ENCODE measurements around the gene GPR137C.

The GPR137C gene

GRCh38 chr14:52575858-52576257 is 23.2 kb downstream of the GPR137C start:
- no peak for DNase-seq (ENCODE audit: low spot score)
- TF ChIP-seq, protein P1, sequence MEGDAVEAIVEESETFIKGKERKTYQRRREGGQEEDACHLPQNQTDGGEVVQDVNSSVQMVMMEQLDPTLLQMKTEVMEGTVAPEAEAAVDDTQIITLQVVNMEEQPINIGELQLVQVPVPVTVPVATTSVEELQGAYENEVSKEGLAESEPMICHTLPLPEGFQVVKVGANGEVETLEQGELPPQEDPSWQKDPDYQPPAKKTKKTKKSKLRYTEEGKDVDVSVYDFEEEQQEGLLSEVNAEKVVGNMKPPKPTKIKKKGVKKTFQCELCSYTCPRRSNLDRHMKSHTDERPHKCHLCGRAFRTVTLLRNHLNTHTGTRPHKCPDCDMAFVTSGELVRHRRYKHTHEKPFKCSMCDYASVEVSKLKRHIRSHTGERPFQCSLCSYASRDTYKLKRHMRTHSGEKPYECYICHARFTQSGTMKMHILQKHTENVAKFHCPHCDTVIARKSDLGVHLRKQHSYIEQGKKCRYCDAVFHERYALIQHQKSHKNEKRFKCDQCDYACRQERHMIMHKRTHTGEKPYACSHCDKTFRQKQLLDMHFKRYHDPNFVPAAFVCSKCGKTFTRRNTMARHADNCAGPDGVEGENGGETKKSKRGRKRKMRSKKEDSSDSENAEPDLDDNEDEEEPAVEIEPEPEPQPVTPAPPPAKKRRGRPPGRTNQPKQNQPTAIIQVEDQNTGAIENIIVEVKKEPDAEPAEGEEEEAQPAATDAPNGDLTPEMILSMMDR (IDR thresholded peaks at IDR 0.05; ENCODE audit: extremely low read depth, missing control alignments) = no peak

- no peak for DNase-seq (ENCODE audit: low spot score)
- TF ChIP-seq, protein P1 (IDR thresholded peaks at IDR 0.05; ENCODE audit: extremely low read depth, missing control alignments) = no peak
Observed at GRCh38 chr14:52583544-52583943, 30.9 kb downstream of the GPR137C start.

- TF ChIP-seq, protein P1 (IDR thresholded peaks at IDR 0.05; ENCODE audit: extremely low read depth, missing control alignments) = no peak
- DNase-seq (ENCODE audit: low spot score) = no peak
Observed at GRCh38 chr14:52589646-52590045, 37.0 kb downstream of the GPR137C start.

DNA sequence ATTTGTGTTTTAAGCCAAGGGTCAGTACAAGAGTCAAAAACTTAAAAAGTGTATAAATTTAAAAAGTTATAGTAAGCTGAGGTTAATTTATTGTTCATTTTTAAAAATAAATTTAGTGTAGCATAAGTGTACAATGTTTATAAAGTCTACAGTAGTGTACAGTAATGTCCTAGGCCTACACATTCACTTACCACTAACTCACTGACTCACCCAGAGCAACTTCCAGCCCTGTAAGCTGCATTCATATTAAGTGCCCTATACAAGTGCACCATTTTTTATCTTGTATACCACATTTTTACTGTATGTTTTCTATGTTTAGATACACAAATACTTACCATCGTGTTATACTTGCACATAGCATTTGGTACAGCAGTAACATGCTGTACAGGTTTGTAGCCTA is 37.7 kb downstream of the GPR137C start:
- no peak for DNase-seq (ENCODE audit: low spot score)
- TF ChIP-seq, protein P1 (IDR thresholded peaks at IDR 0.05; ENCODE audit: extremely low read depth, missing control alignments) = no peak

GRCh38 chr14:52596320-52596719 is 43.7 kb downstream of the GPR137C start:
- TF ChIP-seq, protein P1 (IDR thresholded peaks at IDR 0.05; ENCODE audit: extremely low read depth, missing control alignments) = no peak
- no peak for DNase-seq (ENCODE audit: low spot score)

- no peak for DNase-seq (ENCODE audit: low spot score)
- TF ChIP-seq, protein P1 (IDR thresholded peaks at IDR 0.05; ENCODE audit: extremely low read depth, missing control alignments) = no peak
Observed at GRCh38 chr14:52596861-52597260, 44.2 kb downstream of the GPR137C start.

- TF ChIP-seq, protein P1 (IDR thresholded peaks at IDR 0.05; ENCODE audit: extremely low read depth, missing control alignments) = no peak
- no peak for DNase-seq (ENCODE audit: low spot score)
Observed at GRCh38 chr14:52598568-52598967, 45.9 kb downstream of the GPR137C start.
